IPS DF 4.7 (cell line): ENCODE results near the gene FBXO17.
"Not testable (repeated sequence)": the region's sequence is repeated elsewhere in the genome, so short reads cannot be mapped to it uniquely, and the experiment has no call there.

Source experiments
- DNase-seq: peaks from one replicate; pipeline ENCODE4 v3.0.0-alpha.2; 2013; ENCODE audit warnings: low spot score; ENCODE audit errors: extremely low read depth

Gene FBXO17

GRCh38 chr19:38944981-38945506 lies 30.5 kb downstream of the FBXO17 start:
- no peak for DNase-seq

GRCh38 chr19:38942471-38943181 lies 32.9 kb downstream of the FBXO17 start:
- DNase-seq, result no peak

- no peak for DNase-seq
Measured at GRCh38 chr19:38941979-38942378, 33.6 kb downstream of the FBXO17 start.

- not testable (repeated sequence) for DNase-seq
Measured at GRCh38 chr19:38941466-38941865, 34.1 kb downstream of the FBXO17 start.

- DNase-seq, result no peak
Measured at GRCh38 chr19:38939957-38940356, 35.6 kb downstream of the FBXO17 start.

GRCh38 chr19:38933544-38933943 lies 42.0 kb downstream of the FBXO17 start:
- no peak for DNase-seq

- DNase-seq, result no peak
Measured at GRCh38 chr19:38932425-38933179, 42.9 kb downstream of the FBXO17 start.

GRCh38 chr19:38931521-38931793 lies 44.1 kb downstream of the FBXO17 start:
- no peak for DNase-seq

GRCh38 chr19:38930776-38931520 lies 44.6 kb downstream of the FBXO17 start, which contains the start of gene MRPS12:
Gene MRPS12 (plus strand): TSS chr19:38930944. CDS start chr19:38931295, 351 bp downstream.
- DNase-seq, result peak; percentile 98

GRCh38 chr19:38929929-38930775 lies 45.4 kb downstream of the FBXO17 start, which contains the start of gene SARS2:
Gene SARS2 (minus strand): TSS chr19:38930763. CDS start chr19:38930736, 27 bp downstream.
- DNase-seq, result peak; percentile 69

- no peak for DNase-seq
Measured at GRCh38 chr19:38928391-38929001, 47.0 kb downstream of the FBXO17 start.

- no peak for DNase-seq
Measured at GRCh38 chr19:38924388-38924787, 51.2 kb downstream of the FBXO17 start.

GRCh38 chr19:38922482-38922881 lies 53.1 kb downstream of the FBXO17 start:
- no peak for DNase-seq

- DNase-seq, result no peak
Measured at GRCh38 chr19:38921420-38922274, 53.9 kb downstream of the FBXO17 start.

- no peak for DNase-seq
Measured at GRCh38 chr19:38920602-38921419, 54.7 kb downstream of the FBXO17 start.

GRCh38 chr19:38919837-38920601 lies 55.5 kb downstream of the FBXO17 start:
- DNase-seq, result no peak

- DNase-seq, result no peak
Measured at GRCh38 chr19:38918526-38918925, 57.0 kb downstream of the FBXO17 start.

- no peak for DNase-seq
Measured at GRCh38 chr19:38917921-38918491, 57.5 kb downstream of the FBXO17 start.
